ENCODE results near the gene ZSCAN31.
A peak's percentile ranks its signal among the peaks of the same experiment; 100 is the strongest.

ZSCAN31 gene

GRCh38 chr6:28353981-28354676, 18.2 kb upstream of the ZSCAN31 start:
- no peak for DNase-seq (ENCODE audit: extremely low spot score)
- ChIA-PET POLR2A (interaction anchor here (2.2 to 2.4 kb wide), 3 partner anchors 18 to 218 kb away, joined by 11 to 23 read pairs (median 18); partner anchors contain the start of genes ZKSCAN8 and ZSCAN31), CTCF (no interaction called here)
- TF ChIP-seq ARNT (IDR thresholded peaks at IDR 0.05): no peak
- no peak for TF ChIP-seq L3MBTL2 (conservative IDR thresholded peaks at IDR 0.05)
- no peak for TF ChIP-seq HDGF (IDR thresholded peaks at IDR 0.05; ENCODE audit: borderline replicate concordance)
- TF ChIP-seq NFRKB (IDR thresholded peaks at IDR 0.05): no peak
- no peak for TF ChIP-seq ZNF384 (IDR thresholded peaks at IDR 0.05)
- TF ChIP-seq CTBP1 (IDR thresholded peaks at IDR 0.05; ENCODE audit: borderline replicate concordance): no peak

- DNase-seq (ENCODE audit: extremely low spot score): no peak
- ChIA-PET CTCF (no interaction called here), POLR2A (no interaction called here)
- TF ChIP-seq L3MBTL2 (conservative IDR thresholded peaks at IDR 0.05) (no peak), FOXA1 (IDR thresholded peaks at IDR 0.05) (no peak), ELF4 (IDR thresholded peaks at IDR 0.05) (no peak), PKNOX1 (IDR thresholded peaks at IDR 0.05) (no peak), SUZ12 (IDR thresholded peaks at IDR 0.05) (no peak), HDGF (IDR thresholded peaks at IDR 0.05; ENCODE audit: borderline replicate concordance) (no peak), FOXM1 (IDR thresholded peaks at IDR 0.05; ENCODE audit: borderline replicate concordance) (no peak), ZNF384 (IDR thresholded peaks at IDR 0.05) (no peak), FOXK2 (IDR thresholded peaks at IDR 0.05) (no peak)
Measured at GRCh38 chr6:28353356-28353755, 17.4 kb upstream of the ZSCAN31 start.

GRCh38 chr6:28351493-28351925, 15.6 kb upstream of the ZSCAN31 start:
- no peak for DNase-seq (ENCODE audit: extremely low spot score)
- CTCF ChIA-PET: no interaction called here
- POLR2A ChIA-PET: interaction anchor here (1.3 kb wide), 1 partner anchor 99 kb away, joined by 3 read pairs; the partner anchor contains the start of gene ZKSCAN4
- TF ChIP-seq TARDBP (IDR thresholded peaks at IDR 0.05): no peak
- no peak for TF ChIP-seq PKNOX1 (IDR thresholded peaks at IDR 0.05)
- TF ChIP-seq LEF1 (IDR thresholded peaks at IDR 0.05; ENCODE audit: borderline replicate concordance): no peak

DNA sequence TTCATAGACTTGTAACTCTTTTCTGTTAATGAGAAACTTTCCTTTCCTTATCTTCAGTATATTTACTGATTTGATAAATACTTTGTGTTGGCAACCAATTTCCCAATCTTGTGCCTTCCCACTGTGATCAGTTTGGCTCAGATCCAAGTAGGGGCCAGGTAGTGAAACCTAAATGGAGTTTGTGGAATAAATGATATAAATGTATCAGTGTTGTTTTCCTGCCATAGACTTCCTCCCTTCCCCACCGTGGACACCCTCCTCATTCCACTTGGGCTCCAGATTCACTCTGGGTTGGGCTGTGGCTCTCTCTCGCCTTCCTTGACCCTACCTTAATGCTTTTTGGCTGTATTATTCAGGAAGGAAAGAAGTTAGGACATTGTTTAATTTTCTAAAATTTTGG, 15.1 kb upstream of the ZSCAN31 start:
- no peak for TF ChIP-seq FOXK2 (IDR thresholded peaks at IDR 0.05)
- TF ChIP-seq ZNF384 (IDR thresholded peaks at IDR 0.05): no peak
- TF ChIP-seq HDGF (IDR thresholded peaks at IDR 0.05; ENCODE audit: borderline replicate concordance): no peak
- no peak for TF ChIP-seq SUZ12 (IDR thresholded peaks at IDR 0.05)
- no peak for TF ChIP-seq ELF4 (IDR thresholded peaks at IDR 0.05)
- DNase-seq (ENCODE audit: extremely low spot score): no peak
- ChIA-PET CTCF (no interaction called here), POLR2A (interaction anchor here (1.3 kb wide), 1 partner anchor 99 kb away, joined by 3 read pairs; the partner anchor contains the start of gene ZKSCAN4)

- TF ChIP-seq SUZ12 (IDR thresholded peaks at IDR 0.05) (no peak), ELF4 (IDR thresholded peaks at IDR 0.05) (peak; percentile 63), FOXA1 (IDR thresholded peaks at IDR 0.05) (no peak), L3MBTL2 (conservative IDR thresholded peaks at IDR 0.05) (peak; percentile 31), BHLHE40 (IDR thresholded peaks at IDR 0.05; ENCODE audit: borderline replicate concordance) (no peak)
- peak; percentile 81 for DNase-seq (ENCODE audit: extremely low spot score)
- ChIA-PET CTCF (interaction anchor here (0.6 kb wide), 2 partner anchors 12 to 270 kb away, joined by 3 read pairs; partner anchors contain the start of gene ZNF165), POLR2A (interaction anchor here (0.6 to 1.6 kb wide), 10 partner anchors 9 to 226 kb away, joined by 3 to 24 read pairs (median 4); partner anchors contain the start of genes PGBD1, ZKSCAN4, ZKSCAN8 and ZSCAN16)
Measured at GRCh38 chr6:28349892-28350737, 14.2 kb upstream of the ZSCAN31 start, which contains the start of gene ZKSCAN3. ZKSCAN3 (plus strand) TSS chr6:28349947; CDS start chr6:28359587, 9,640 bp downstream.

GRCh38 chr6:28349344-28349891, 13.5 kb upstream of the ZSCAN31 start:
- POLR2A ChIA-PET: interaction anchor here (0.6 to 1.6 kb wide), 10 partner anchors 8 to 225 kb away, joined by 3 to 24 read pairs (median 4); partner anchors contain the start of genes PGBD1, ZKSCAN4, ZKSCAN8 and ZSCAN16
- CTCF ChIA-PET: no interaction called here
- no peak for DNase-seq (ENCODE audit: extremely low spot score)
- TF ChIP-seq LEF1 (IDR thresholded peaks at IDR 0.05; ENCODE audit: borderline replicate concordance) (no peak), FOXK2 (IDR thresholded peaks at IDR 0.05) (no peak), SP1 (IDR thresholded peaks at IDR 0.05) (no peak), FOXM1 (IDR thresholded peaks at IDR 0.05; ENCODE audit: borderline replicate concordance) (no peak), PKNOX1 (IDR thresholded peaks at IDR 0.05) (no peak), ZNF384 (IDR thresholded peaks at IDR 0.05) (no peak), L3MBTL2 (conservative IDR thresholded peaks at IDR 0.05) (no peak), HDGF (IDR thresholded peaks at IDR 0.05; ENCODE audit: borderline replicate concordance) (no peak), ELF4 (IDR thresholded peaks at IDR 0.05) (no peak), BHLHE40 (IDR thresholded peaks at IDR 0.05; ENCODE audit: borderline replicate concordance) (no peak), NFRKB (IDR thresholded peaks at IDR 0.05) (no peak), SUZ12 (IDR thresholded peaks at IDR 0.05) (no peak), CTBP1 (IDR thresholded peaks at IDR 0.05; ENCODE audit: borderline replicate concordance) (no peak), TARDBP (IDR thresholded peaks at IDR 0.05) (no peak), ARNT (IDR thresholded peaks at IDR 0.05) (no peak), FOXA1 (IDR thresholded peaks at IDR 0.05) (no peak)

Measured in HEK293T (cell line).